Small intestine (tissue), 7 donors: ENCODE measurements around the gene RBM4. TPM values are rescaled to one million over a fixed set of nuclear protein-coding genes. Genes with fewer than 3 reads are reported as not detected.
A peak's percentile ranks its signal among the peaks of the same experiment; 100 is the strongest.
"Not testable (repeated sequence)": the region's sequence is repeated elsewhere in the genome, so short reads cannot be mapped to it uniquely, and the experiment has no call there.

Source experiments
- DNase-seq, 2 donors: peaks; one replicate each; pipeline versions ENCODE4 v3.0.0 to v3.0.0-alpha.2; 2013
- FAIRE-seq: peaks from 2 replicates; lab custom pipeline; 2012; peaks lifted over from hg19 to GRCh38; lab: Jason Lieb, UNC
- H3K27ac ChIP-seq, 3 donors: one replicate each; pipeline ENCODE4 v1.5.1; 2013; ENCODE audit warnings: low read length in 2 of 3, mild to moderate bottlenecking in 2 of 3, control low read depth in 1 of 3, inconsistent platforms in 1 of 3, low read depth in 1 of 3, moderate library complexity in 1 of 3
- H3K27me3 ChIP-seq, 3 donors: one replicate each; pipeline ENCODE4 v1.6.1; 2013; ENCODE audit warnings: low read length in 3 of 3, inconsistent platforms in 1 of 3; ENCODE audit not compliant: control insufficient read depth in 3 of 3, insufficient read depth in 3 of 3
- H3K36me3 ChIP-seq, 3 donors: one replicate each; pipeline ENCODE4 v1.6.1; 2013; ENCODE audit warnings: low read length in 3 of 3, inconsistent platforms in 1 of 3, low read depth in 1 of 3, mild to moderate bottlenecking in 1 of 3, moderate library complexity in 1 of 3; ENCODE audit not compliant: control insufficient read depth in 3 of 3, insufficient read depth in 2 of 3
- H3K4me1 ChIP-seq, 3 donors: one replicate each; pipeline ENCODE4 v1.6.1; 2013; ENCODE audit warnings: low read length in 2 of 3, inconsistent platforms in 1 of 3, low read depth in 1 of 3, mild to moderate bottlenecking in 1 of 3, moderate library complexity in 1 of 3; ENCODE audit not compliant: control insufficient read depth in 3 of 3, insufficient read depth in 2 of 3
- H3K4me3 ChIP-seq, 3 donors: one replicate each; pipeline ENCODE4 v1.5.1; 2013; ENCODE audit warnings: low read length in 3 of 3, control low read depth in 1 of 3, inconsistent platforms in 1 of 3, low read depth in 1 of 3, mild to moderate bottlenecking in 1 of 3, moderate library complexity in 1 of 3
- H3K9me3 ChIP-seq, 2 donors: one replicate each; pipeline ENCODE4 v1.6.1; 2013; ENCODE audit warnings: low read depth in 1 of 2, low read length in 1 of 2; ENCODE audit not compliant: control insufficient read depth in 2 of 2, insufficient read depth in 1 of 2
- WGBS, 3 donors: extraction: QIAGEN DNeasy Blood & Tissue Kit; methylation state at CpG; one replicate each; pipeline ENCODE4 v1.1.7; 2013; 5-methylcytosine and 5-hydroxymethylcytosine counted together
- polyA plus RNA-seq, 4 donors: library from polyadenylated mRNA; stranded (reverse) in 3 of 4; unstranded in 1 of 4; fragments of 200-250 nt in 3 of 4; fragments of 120-200 nt in 1 of 4; gene quantifications; one replicate each; pipeline versions ENCODE4 v1.2.1 to v1.2.3, GENCODE V29; 2013
- donor health status: healthy with polysubstance abuse.
- donor health status: control.
- donor health status: control.
- donor health status: Bipolar disorder and iron deficiency.
- donor health status: healthy.

The RBM4 gene
- polyA plus RNA-seq, 4 donors = 86.1 to 141 (median 94.4) TPM

GRCh38 chr11:66632952-66633351 is 5.6 kb upstream of the RBM4 start:
- FAIRE-seq = no peak

DNA sequence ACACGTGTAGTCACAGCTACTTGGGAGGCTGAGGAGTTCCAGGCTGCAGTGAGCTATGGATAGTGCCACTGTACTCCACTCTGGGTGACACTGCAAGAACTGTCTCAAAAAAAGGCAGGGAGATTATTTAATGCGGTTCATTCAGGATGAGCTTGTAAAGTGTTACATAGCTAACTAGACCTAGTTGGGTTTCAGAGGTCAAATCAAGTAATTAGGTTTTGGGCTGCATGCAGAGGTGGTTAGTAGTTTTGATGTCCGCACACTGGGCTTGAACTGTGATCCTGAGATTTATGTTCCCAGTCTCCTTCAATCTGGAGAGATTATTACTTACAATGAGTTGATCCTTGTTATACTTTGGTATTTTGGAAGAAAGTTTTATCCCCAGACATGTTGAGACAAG is 2.1 kb upstream of the RBM4 start:
- no peaks in the 10 kb centered on the region for H3K27me3 ChIP-seq
- H3K27ac ChIP-seq = no peak overlapping the region
- DNase-seq (no peak), FAIRE-seq (no peak)
- peaks cover 5 to 40% (median 9%) of the 10 kb centered on the region in 3 donors for H3K36me3 ChIP-seq
- H3K9me3 ChIP-seq = no peaks in the 10 kb centered on the region
- no peak overlapping the region for H3K4me3 ChIP-seq
- H3K4me1 ChIP-seq = peaks cover 9 to 22% (median 20%) of the 10 kb centered on the region in 3 donors
- 63 to 82% (median 81%) methylated on average over 3 of the region's 3 CpGs for WGBS, 3 donors

More at GRCh38 chr11:66632952-66633351, 5.6 kb upstream of the RBM4 start:
- Histone ChIP-seq H3K4me1 (peaks cover 4 to 8% (median 4%) of the 10 kb centered on the region in 3 donors), H3K27ac (no peak overlapping the region), H3K36me3 (peaks cover 3 to 57% (median 12%) of the 10 kb centered on the region in 3 donors), H3K9me3 (no peaks in the 10 kb centered on the region), H3K27me3 (no peaks in the 10 kb centered on the region), H3K4me3 (no peak overlapping the region)
- DNase-seq = no peak
- WGBS, 3 donors = 86 to 90% (median 87%) methylated on average over 2 of the region's 2 CpGs

DNA sequence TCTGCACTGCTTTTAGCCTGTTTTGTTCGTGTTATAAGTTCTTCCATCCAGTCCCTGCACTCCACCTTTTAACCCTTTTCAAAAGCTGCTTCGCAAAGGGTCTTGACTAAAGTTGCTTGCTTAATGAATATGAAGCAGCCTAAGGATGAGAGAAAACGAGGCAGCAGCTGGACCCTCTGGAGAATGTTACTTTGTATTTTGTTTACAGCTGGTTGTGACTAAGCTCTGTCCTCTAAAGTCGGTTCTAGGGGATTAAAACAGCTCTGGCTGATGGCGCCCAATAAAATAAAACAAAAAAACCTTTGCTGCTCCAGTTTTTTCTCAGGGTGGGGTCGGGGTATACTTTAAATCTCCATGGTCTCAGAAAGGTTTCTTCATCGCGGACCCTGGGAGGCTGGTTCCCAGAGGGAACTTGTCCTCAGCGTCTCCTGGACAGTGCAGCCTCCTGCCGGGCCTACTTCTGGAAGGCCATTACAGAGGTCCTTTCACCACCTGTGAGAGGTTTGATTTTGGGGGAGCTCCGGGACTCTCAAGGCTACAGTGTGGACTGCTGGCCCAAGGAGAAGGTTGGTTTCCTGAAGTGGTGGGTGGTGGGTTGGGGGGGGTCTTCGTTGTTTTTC is 836 bp upstream of the RBM4 start:
- Histone ChIP-seq H3K4me1 (peaks cover 9 to 30% (median 26%) of the 10 kb centered on the region in 3 donors), H3K4me3 (peak overlapping the region in 2 of 3 donors; percentile 40 to 81), H3K27me3 (no peaks in the 10 kb centered on the region), H3K9me3 (no peaks in the 10 kb centered on the region), H3K27ac (peak overlapping the region; percentile 34 to 87 (median 73)), H3K36me3 (peaks cover 5 to 35% (median 13%) of the 10 kb centered on the region in 3 donors)
- no peak for DNase-seq
- 41 to 51% (median 43%) methylated on average over 12 of the region's 12 CpGs for WGBS, 3 donors
- FAIRE-seq = no peak

DNA sequence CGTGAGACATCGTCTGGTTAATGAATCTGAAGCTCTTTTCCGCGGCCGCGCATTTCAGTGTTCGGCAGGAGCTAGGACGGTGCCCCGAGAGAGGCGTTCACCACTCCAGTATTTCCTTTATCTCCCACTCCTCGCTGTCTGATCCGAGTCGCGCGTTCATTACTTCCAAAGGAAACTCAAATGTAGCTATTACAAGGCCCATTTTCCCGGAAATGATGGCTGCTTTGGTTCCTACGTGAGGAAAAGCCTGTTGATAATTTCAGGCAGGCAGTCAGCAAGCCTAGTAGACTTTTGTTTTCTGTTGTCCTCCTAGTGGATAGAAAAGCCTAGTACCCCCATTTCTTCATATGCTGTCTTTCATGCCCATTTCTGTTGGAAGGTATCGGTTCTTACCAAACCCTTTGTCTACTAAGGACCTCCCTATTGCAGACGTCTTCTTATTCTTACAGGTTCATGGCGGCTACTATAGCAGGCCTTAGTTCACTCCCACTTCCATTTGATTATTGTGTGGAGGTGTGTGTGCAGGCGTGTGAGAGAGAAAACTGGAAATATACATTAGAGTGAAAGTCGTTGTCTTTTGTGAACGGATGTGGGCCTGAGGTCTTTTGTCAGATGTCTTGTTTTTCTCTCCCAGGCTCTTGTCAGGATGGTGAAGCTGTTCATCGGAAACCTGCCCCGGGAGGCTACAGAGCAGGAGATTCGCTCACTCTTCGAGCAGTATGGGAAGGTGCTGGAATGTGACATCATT is 737 bp downstream of the RBM4 start:
- H3K4me1 ChIP-seq = peaks cover 9 to 40% (median 35%) of the 10 kb centered on the region in 3 donors
- H3K4me3 ChIP-seq = peak overlapping the region; percentile 79 to 82 (median 81)
- peak overlapping the region; percentile 79 to 98 (median 90) for H3K27ac ChIP-seq
- H3K9me3 ChIP-seq = no peaks in the 10 kb centered on the region
- 0 to 2% (median 1%) methylated on average over 27 of the region's 27 CpGs for WGBS, 3 donors
- no peaks in the 10 kb centered on the region for H3K27me3 ChIP-seq
- DNase-seq = peak; percentile 45 to 77
- H3K36me3 ChIP-seq = peaks cover 13 to 38% (median 24%) of the 10 kb centered on the region in 3 donors
- no peak for FAIRE-seq

- FAIRE-seq, H3K9me3 ChIP-seq, DNase-seq, H3K27me3 ChIP-seq, H3K27ac ChIP-seq: not testable (repeated sequence)
- peaks cover 18 to 38% (median 26%) of the 10 kb centered on the region in 3 donors for H3K36me3 ChIP-seq
- peak overlapping the region in 2 of 3 donors; percentile 79 to 81 for H3K4me3 ChIP-seq
- 44% methylated on average over 8 to 9 of the region's 10 CpGs for WGBS, 3 donors
- H3K4me1 ChIP-seq = peaks cover 9 to 44% (median 38%) of the 10 kb centered on the region in 3 donors
These were observed 1.4 kb downstream of the RBM4 start for GRCh38 chr11:66639814-66640340.

- DNase-seq = no peak
- Histone ChIP-seq H3K9me3 (no peaks in the 10 kb centered on the region), H3K4me3 (peak overlapping the region in 2 of 3 donors; percentile 8 to 79), H3K27ac (no peak overlapping the region), H3K4me1 (peaks cover 9 to 44% (median 40%) of the 10 kb centered on the region in 3 donors), H3K36me3 (peaks cover 32 to 37% (median 36%) of the 10 kb centered on the region in 3 donors), H3K27me3 (no peaks in the 10 kb centered on the region)
- FAIRE-seq = no peak
- WGBS, 3 donors = 6 to 17% (median 12%) methylated on average over 3 of the region's 3 CpGs
These were observed 3.3 kb downstream of the RBM4 start for GRCh38 chr11:66641834-66642233.

GRCh38 chr11:66643745-66644437 is 5.4 kb downstream of the RBM4 start:
- no peak for FAIRE-seq
- Histone ChIP-seq H3K27ac (no peak overlapping the region), H3K9me3 (no peaks in the 10 kb centered on the region), H3K36me3 (peaks cover 37 to 42% (median 40%) of the 10 kb centered on the region in 3 donors), H3K4me3 (no peak overlapping the region), H3K4me1 (peaks cover 5 to 37% (median 35%) of the 10 kb centered on the region in 3 donors), H3K27me3 (no peaks in the 10 kb centered on the region)
- no peak for DNase-seq
- 89 to 93% (median 92%) methylated on average over 24 of the region's 24 CpGs for WGBS, 3 donors

DNA sequence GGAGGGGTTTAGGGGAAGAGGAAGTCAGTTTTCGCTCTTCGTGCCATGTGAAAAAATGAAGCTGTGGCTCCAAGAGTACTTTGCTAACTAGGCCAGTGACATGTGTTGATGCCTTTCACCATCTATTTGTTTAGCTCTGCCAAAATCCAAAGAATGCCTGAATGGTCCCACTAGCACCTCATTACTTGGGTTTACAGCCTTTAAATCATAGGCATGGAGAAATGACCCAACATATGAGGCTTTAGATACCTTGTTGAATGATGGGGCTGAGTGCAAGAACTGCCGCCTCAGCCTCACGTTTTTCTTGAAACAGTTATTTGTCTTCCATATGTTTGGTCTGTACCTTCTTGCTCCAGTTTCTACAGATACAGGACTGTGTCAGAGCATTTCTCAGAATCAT is 8.3 kb downstream of the RBM4 start:
- Histone ChIP-seq H3K27me3 (no peaks in the 10 kb centered on the region), H3K4me3 (no peak overlapping the region), H3K36me3 (peaks cover 28 to 55% (median 39%) of the 10 kb centered on the region in 3 donors), H3K27ac (no peak overlapping the region), H3K9me3 (no peaks in the 10 kb centered on the region), H3K4me1 (peaks cover 0 to 22% (median 19%) of the 10 kb centered on the region in 3 donors)
- no peak for DNase-seq
- no peak for FAIRE-seq
- WGBS, 3 donors = 74 to 85% (median 82%) methylated on average over 4 of the region's 4 CpGs
